ENCODE results near the gene KIDINS220. TPM values are rescaled to one million over a fixed set of nuclear protein-coding genes. Genes with fewer than 3 reads are reported as not detected.

The KIDINS220 gene
- total and polyA plus RNA-seq, 2 experiments from 2014 or later = 12.8 to 38.2 TPM

- no peak for TF ChIP-seq ZNF462 (CRISPR knock-in tag; IDR thresholded peaks at IDR 0.05)
- no peak for TF ChIP-seq CREB1 (CRISPR knock-in tag; IDR thresholded peaks at IDR 0.05; ENCODE audit: low read depth)
- no peak for TF ChIP-seq ZNF331 (CRISPR knock-in tag; IDR thresholded peaks at IDR 0.05; ENCODE audit: low read depth)
- TF ChIP-seq POLR2AphosphoS5 (IDR thresholded peaks at IDR 0.05; ENCODE audit: low read depth) = no peak
- TF ChIP-seq CTCF (conservative IDR thresholded peaks at IDR 0.05; ENCODE audit: low read depth in 2 of 2) = no peak
Measured at GRCh38 chr2:8840475-8841091, 3.2 kb upstream of the KIDINS220 start (continued).

- H3K27me3 Mint-ChIP-seq (ENCODE audit: insufficient read depth, low read depth, poor library complexity) = peaks cover 4% of the 10 kb centered on the region
- Histone ChIP-seq H3K36me3 (ENCODE audit: insufficient read depth) (no peaks in the 10 kb centered on the region), H3K4me1 (ENCODE audit: insufficient read depth) (peaks cover 7% of the 10 kb centered on the region), H2AFZ (no peak overlapping the region), H3K27ac (ENCODE audit: low read depth) (no peak overlapping the region), H3K9me2 (ENCODE audit: insufficient read depth) (no peaks in the 10 kb centered on the region), H3K27me3 (ENCODE audit: insufficient read depth) (no peaks in the 10 kb centered on the region), H3F3A (replicated peaks; ENCODE audit: low read depth) (no peaks in the 10 kb centered on the region), H3K4me3 (no peak overlapping the region), H3K79me2 (replicated peaks; ENCODE audit: insufficient read depth) (peaks cover 22% of the 10 kb centered on the region), H4K20me1 (replicated peaks; ENCODE audit: insufficient read depth) (no peaks in the 10 kb centered on the region), H3K4me2 (no peak overlapping the region)
- DNase-seq (ENCODE audit: low spot score) (no peak), ATAC-seq (no peak)
- peaks cover 10% of the 10 kb centered on the region; the same call in 1 of the 3 replicates for H3K4me1 Mint-ChIP-seq
- no peaks in the 10 kb centered on the region; the same call in 2 of the 3 replicates for H3K36me3 Mint-ChIP-seq (ENCODE audit: low read depth)
- no peak overlapping the region for H3K4me3 Mint-ChIP-seq
- H3K27ac Mint-ChIP-seq = no peak overlapping the region
- H3K9me3 Mint-ChIP-seq = peaks cover 8% of the 10 kb centered on the region; the same call in 1 of the 3 replicates
- no peak for TF ChIP-seq ZNF331 (CRISPR knock-in tag; IDR thresholded peaks at IDR 0.05; ENCODE audit: low read depth)
- no peak for TF ChIP-seq JUNB (IDR thresholded peaks at IDR 0.05; ENCODE audit: unreplicated experiment)
Measured at GRCh38 chr2:8839189-8839965, 2.0 kb upstream of the KIDINS220 start.

Data from GM23338 (cell line).